Measurements from ENCODE around the gene SEC14L1.
"Not testable (repeated sequence)": the region's sequence is repeated elsewhere in the genome, so short reads cannot be mapped to it uniquely, and the experiment has no call there.

The SEC14L1 gene

DNA sequence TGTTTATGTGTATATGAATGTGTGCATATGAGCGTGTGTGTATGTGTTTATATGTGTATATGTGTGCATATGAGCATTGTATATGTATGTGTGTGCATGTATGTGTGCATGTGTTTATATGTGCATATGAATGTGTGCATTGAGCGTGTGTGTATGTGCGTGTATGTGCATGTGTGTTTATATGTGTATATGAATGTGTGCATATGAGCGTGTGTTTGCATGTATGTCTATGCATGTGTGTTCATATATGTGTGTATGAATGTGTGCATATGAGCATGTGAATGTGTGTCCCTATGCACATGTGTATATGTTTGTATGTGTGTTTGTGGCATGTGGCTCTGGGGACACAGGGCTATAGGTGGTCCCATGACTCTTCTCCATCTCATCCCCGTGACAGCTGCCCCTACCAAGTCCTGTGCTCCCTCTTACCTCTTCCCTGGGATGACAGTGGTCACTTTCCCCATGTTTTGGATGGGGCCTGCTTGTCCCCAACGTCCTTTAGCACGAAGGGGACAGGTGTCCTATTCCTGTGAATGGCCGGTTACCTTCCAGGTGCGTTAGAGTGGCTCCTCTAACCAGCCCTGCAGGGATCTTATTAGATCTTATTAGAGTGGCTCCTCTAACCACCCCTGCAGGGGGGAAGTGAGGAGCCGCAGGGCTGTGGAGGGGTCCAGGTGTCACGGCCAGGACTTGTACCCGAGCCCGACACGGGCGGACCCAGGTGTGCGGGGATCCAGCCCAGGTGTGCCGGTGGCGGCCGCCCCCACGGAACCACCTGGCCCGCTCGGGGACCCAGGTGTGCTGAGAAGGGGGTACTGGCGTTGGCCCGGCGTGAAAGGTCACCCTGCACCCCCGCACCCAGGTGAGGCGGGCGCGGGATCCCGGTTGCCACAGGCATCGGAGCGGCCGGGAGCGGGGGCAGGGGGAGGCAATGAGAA, 105.6 kb downstream of the SEC14L1 start:
- Mint-ChIP-seq H3K27ac (no peak overlapping the region), H3K4me1 (ENCODE audit: low read depth) (peaks cover 10% of the 10 kb centered on the region), H3K4me3 (peak overlapping the region; percentile 52), H3K27me3 (peaks cover 26% of the 10 kb centered on the region), H3K36me3 (ENCODE audit: low read depth) (no peaks in the 10 kb centered on the region), H3K9me3 (no peaks in the 10 kb centered on the region)
- DNase-seq: no peak

- H3K27ac Mint-ChIP-seq: no peak overlapping the region
- DNase-seq: peak; percentile 93
- peaks cover 10% of the 10 kb centered on the region for H3K4me1 Mint-ChIP-seq (ENCODE audit: low read depth)
- peak overlapping the region; percentile 52 for H3K4me3 Mint-ChIP-seq
- H3K27me3 Mint-ChIP-seq: peaks cover 26% of the 10 kb centered on the region
- H3K9me3 Mint-ChIP-seq: no peaks in the 10 kb centered on the region
- H3K36me3 Mint-ChIP-seq (ENCODE audit: low read depth): no peaks in the 10 kb centered on the region
Observed at GRCh38 chr17:77247048-77247541, 106.3 kb downstream of the SEC14L1 start.

- H3K9me3 Mint-ChIP-seq: no peaks in the 10 kb centered on the region
- no peak overlapping the region for H3K27ac Mint-ChIP-seq
- DNase-seq: no peak
- no peaks in the 10 kb centered on the region for H3K36me3 Mint-ChIP-seq (ENCODE audit: low read depth)
- peaks cover 26% of the 10 kb centered on the region for H3K27me3 Mint-ChIP-seq
- peaks cover 10% of the 10 kb centered on the region for H3K4me1 Mint-ChIP-seq (ENCODE audit: low read depth)
- H3K4me3 Mint-ChIP-seq: peak overlapping the region; percentile 52
Observed at GRCh38 chr17:77247609-77248008, 106.8 kb downstream of the SEC14L1 start.

- no peaks in the 10 kb centered on the region for H3K36me3 Mint-ChIP-seq (ENCODE audit: low read depth)
- H3K4me1 Mint-ChIP-seq (ENCODE audit: low read depth): peaks cover 10% of the 10 kb centered on the region
- H3K27ac Mint-ChIP-seq: no peak overlapping the region
- DNase-seq: no peak
- peaks cover 26% of the 10 kb centered on the region for H3K27me3 Mint-ChIP-seq
- no peak overlapping the region for H3K4me3 Mint-ChIP-seq
- no peaks in the 10 kb centered on the region for H3K9me3 Mint-ChIP-seq
Observed at GRCh38 chr17:77248216-77249114, 107.7 kb downstream of the SEC14L1 start.

DNA sequence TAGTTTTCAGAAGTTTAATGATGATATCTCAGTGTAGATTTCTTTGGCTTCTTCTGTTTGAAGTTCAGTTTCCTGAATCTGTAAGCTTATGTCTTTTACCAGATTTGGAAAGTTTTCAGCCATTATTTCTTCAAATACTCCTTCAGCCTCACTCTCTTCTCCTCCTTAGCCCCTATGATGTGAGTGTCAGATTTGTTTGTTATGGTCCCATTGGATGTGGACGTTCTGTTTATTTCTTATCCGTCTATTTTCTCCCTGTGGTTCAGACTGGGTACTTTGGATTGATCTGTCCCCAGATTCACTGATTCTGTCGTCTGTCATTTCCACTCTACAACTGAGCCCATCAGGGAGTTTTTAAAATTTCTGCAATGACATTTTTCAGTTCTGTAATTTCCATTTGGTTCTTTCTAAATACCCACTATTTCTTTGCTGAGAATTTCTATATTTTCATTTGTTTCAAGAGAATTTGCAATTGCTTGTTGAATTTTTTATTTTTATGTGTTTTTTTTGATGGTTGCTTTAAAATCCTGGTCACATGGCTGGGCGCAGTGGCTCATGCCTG, 110.9 kb downstream of the SEC14L1 start:
- Mint-ChIP-seq H3K9me3 (no peaks in the 10 kb centered on the region), H3K27me3 (peaks cover 25% of the 10 kb centered on the region), H3K27ac (no peak overlapping the region), H3K4me1 (ENCODE audit: low read depth) (peaks cover 5% of the 10 kb centered on the region), H3K36me3 (ENCODE audit: low read depth) (no peaks in the 10 kb centered on the region), H3K4me3 (no peak overlapping the region)
- no peak for DNase-seq

- peaks cover 28% of the 10 kb centered on the region for H3K27me3 Mint-ChIP-seq
- H3K36me3 Mint-ChIP-seq (ENCODE audit: low read depth); H3K4me1 Mint-ChIP-seq (ENCODE audit: low read depth); H3K27ac Mint-ChIP-seq; H3K9me3 Mint-ChIP-seq; H3K4me3 Mint-ChIP-seq; DNase-seq: not testable (repeated sequence)
Observed at GRCh38 chr17:77252306-77252705, 111.5 kb downstream of the SEC14L1 start.

DNA sequence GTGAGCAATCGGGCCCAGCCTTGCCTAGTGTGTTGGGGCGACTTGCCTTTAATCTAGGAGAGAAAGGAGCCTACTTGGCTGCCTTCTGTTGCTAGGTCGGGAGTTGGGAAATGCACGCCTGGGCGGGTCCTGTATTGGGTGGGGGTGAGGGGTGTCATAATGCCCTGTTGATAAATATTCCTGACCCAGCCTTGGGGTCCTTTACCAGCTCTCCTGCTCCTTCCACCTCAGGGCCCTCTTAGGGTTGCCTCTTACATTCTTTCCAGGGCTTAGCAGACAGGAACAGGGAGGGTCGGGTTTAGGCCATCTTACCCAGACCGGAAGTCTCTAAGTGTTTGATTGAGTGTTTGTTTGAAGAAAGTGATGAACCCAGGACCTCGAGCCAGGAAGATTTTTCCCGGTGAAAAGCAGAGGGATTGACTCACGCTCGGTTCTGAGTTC, 112.9 kb downstream of the SEC14L1 start:
- Mint-ChIP-seq H3K9me3 (no peaks in the 10 kb centered on the region), H3K27ac (no peak overlapping the region), H3K4me1 (ENCODE audit: low read depth) (no peaks in the 10 kb centered on the region), H3K27me3 (peaks cover 19% of the 10 kb centered on the region), H3K36me3 (ENCODE audit: low read depth) (no peaks in the 10 kb centered on the region), H3K4me3 (no peak overlapping the region)
- DNase-seq: no peak

DNA sequence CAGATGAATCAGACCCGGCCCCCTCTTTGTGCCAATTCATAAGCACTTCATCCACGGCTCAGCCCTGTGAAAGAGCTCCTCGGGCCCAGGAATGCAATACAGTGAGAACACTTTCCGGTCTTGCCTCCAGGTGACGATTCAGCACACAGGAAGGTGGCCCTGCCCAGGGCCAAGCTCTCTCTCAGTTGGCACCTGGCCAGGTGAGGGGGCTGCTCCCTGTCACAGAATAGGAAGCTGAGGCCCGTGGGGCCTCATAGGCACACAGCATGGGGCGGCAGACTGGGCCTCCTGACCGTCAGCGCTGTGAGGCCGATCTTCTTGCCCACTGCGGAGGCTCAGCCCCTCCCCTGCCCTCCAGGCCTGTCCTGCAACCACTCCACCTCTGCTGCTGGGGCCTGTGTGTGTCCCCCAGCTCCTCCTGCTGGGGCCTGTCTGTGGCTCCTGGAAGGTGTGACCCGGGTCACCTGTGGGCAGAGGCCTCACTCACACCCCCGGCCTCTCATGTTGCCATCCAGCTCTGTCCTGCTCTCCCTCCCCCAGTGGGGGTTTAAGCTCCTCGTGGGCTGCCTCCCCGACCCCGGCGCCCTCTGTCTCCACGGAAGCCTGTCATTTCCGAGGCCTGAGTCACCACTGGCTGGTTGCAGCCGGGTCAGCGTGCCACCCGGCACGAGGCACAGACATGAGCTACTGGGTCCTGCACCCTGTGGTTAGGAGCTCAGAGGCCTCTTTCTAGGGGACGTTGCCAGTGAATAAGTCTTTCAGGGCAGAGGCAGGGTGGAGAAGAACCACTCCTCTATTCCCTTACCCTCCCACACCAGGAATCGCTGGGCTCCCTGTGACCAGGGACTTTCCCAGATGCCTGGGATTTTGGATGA, 114.4 kb downstream of the SEC14L1 start:
- no peaks in the 10 kb centered on the region for H3K9me3 Mint-ChIP-seq
- H3K4me3 Mint-ChIP-seq: no peak overlapping the region
- no peak overlapping the region for H3K27ac Mint-ChIP-seq
- peaks cover 10% of the 10 kb centered on the region for H3K27me3 Mint-ChIP-seq
- H3K36me3 Mint-ChIP-seq (ENCODE audit: low read depth): no peaks in the 10 kb centered on the region
- no peak for DNase-seq
- no peaks in the 10 kb centered on the region for H3K4me1 Mint-ChIP-seq (ENCODE audit: low read depth)

GRCh38 chr17:77255970-77256369, 115.2 kb downstream of the SEC14L1 start:
- H3K36me3 Mint-ChIP-seq (ENCODE audit: low read depth); DNase-seq; H3K4me1 Mint-ChIP-seq (ENCODE audit: low read depth); H3K9me3 Mint-ChIP-seq; H3K27ac Mint-ChIP-seq; H3K4me3 Mint-ChIP-seq: not testable (repeated sequence)
- peaks cover 10% of the 10 kb centered on the region for H3K27me3 Mint-ChIP-seq

GRCh38 chr17:77256710-77257109, 115.9 kb downstream of the SEC14L1 start:
- H3K27me3 Mint-ChIP-seq: peaks cover 10% of the 10 kb centered on the region
- H3K27ac Mint-ChIP-seq: no peak overlapping the region
- H3K9me3 Mint-ChIP-seq: no peaks in the 10 kb centered on the region
- DNase-seq: no peak
- H3K36me3 Mint-ChIP-seq (ENCODE audit: low read depth): no peaks in the 10 kb centered on the region
- no peak overlapping the region for H3K4me3 Mint-ChIP-seq
- H3K4me1 Mint-ChIP-seq (ENCODE audit: low read depth): no peaks in the 10 kb centered on the region

DNA sequence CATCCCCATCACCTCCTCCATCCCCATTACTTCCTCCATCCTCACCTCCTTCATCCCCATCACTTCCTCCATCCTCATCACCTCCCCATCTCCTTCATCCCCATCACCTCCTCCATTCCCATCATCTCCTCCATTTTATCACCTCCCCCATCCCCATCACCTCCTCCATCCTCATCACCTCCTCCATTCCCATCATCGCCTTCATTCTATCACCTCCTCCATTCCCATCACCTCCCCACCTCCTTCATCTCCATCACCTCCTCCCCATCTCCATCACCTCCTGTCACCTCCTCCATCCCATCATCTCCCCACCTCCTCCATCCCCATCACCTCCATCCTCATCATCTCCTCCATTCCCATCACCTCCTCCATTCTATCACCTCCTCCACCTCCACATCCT, 116.4 kb downstream of the SEC14L1 start:
- Mint-ChIP-seq H3K27ac (no peak overlapping the region), H3K4me3 (no peak overlapping the region), H3K9me3 (no peaks in the 10 kb centered on the region)

GRCh38 chr17:77257596-77258458, 117.1 kb downstream of the SEC14L1 start:
- no peaks in the 10 kb centered on the region for H3K9me3 Mint-ChIP-seq
- H3K27me3 Mint-ChIP-seq: peaks cover 10% of the 10 kb centered on the region
- H3K4me3 Mint-ChIP-seq: no peak overlapping the region
- H3K27ac Mint-ChIP-seq: no peak overlapping the region
- H3K4me1 Mint-ChIP-seq (ENCODE audit: low read depth): no peaks in the 10 kb centered on the region
- no peak for DNase-seq
- H3K36me3 Mint-ChIP-seq (ENCODE audit: low read depth): no peaks in the 10 kb centered on the region

More for the DNA sequence above, 116.4 kb downstream of the SEC14L1 start:
- Mint-ChIP-seq H3K4me1 (ENCODE audit: low read depth) (no peaks in the 10 kb centered on the region), H3K27me3 (peaks cover 10% of the 10 kb centered on the region), H3K36me3 (ENCODE audit: low read depth) (no peaks in the 10 kb centered on the region)
- DNase-seq: no peak

DNA sequence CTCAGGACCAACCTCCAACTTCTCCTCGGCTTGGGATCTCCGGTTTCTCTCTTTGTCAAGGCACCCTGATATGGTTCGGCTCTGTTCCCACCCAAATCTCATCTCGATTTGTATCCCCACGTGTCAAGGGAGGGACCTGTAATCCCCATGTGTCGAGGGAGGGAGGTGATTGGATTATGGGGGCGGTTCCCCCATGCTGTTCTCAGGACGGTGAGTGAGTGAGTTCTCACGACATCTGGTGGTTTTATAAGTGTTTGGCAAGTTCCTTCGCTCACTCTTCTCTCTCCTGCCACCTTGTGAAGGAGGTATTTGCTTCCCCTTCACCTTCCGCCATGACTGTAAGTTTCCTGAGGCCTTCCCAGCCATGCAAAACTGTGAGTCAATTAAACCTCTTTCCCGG, 117.9 kb downstream of the SEC14L1 start:
- Mint-ChIP-seq H3K4me1 (ENCODE audit: low read depth) (no peaks in the 10 kb centered on the region), H3K27ac (no peak overlapping the region), H3K36me3 (ENCODE audit: low read depth) (no peaks in the 10 kb centered on the region), H3K9me3 (no peaks in the 10 kb centered on the region), H3K4me3 (no peak overlapping the region), H3K27me3 (peaks cover 10% of the 10 kb centered on the region)
- no peak for DNase-seq
